H1 (cell line): ENCODE measurements around the gene TGFB1. TPM values are rescaled to one million over a fixed set of nuclear protein-coding genes. Genes with fewer than 3 reads are reported as not detected.

Experiments
- CTCF ChIA-PET: fragments of 300-600 bp; sonication (Branson Sonifier 250); formaldehyde crosslinking; loops from one replicate; lab custom pipeline; 2021; ENCODE audit not compliant: partially characterized antibody; lab: Charles Lee
- POLR2A ChIA-PET: fragments of 300-600 bp; sonication (Branson Sonifier 250); formaldehyde crosslinking; loops from one replicate; lab custom pipeline; 2021; ENCODE audit warnings: inconsistent platforms; ENCODE audit not compliant: partially characterized antibody; lab: Charles Lee
- DNase-seq, 2 experiments: peaks; one replicate each; pipeline versions ENCODE4 v3.0.0 to v3.0.0-alpha.2; 2010 to 2022; ENCODE audit warnings: low spot score in 2 of 2, low read depth in 1 of 2, mixed read lengths in 1 of 2
- FAIRE-seq: peaks from 2 replicates; lab custom pipeline; 2011; peaks lifted over from hg19 to GRCh38; lab: Jason Lieb, UNC
- H2AFZ ChIP-seq: 2 replicates; pipeline ENCODE4 v1.8.1; 2012; ENCODE audit warnings: low read length, inconsistent platforms
- H2AK5ac ChIP-seq: 2 replicates; pipeline ENCODE4 v1.6.1; 2013; ENCODE audit warnings: low read depth, low read length
- H2BK120ac ChIP-seq: replicated peaks from 2 replicates; pipeline ENCODE3; 2013; ENCODE audit warnings: low read depth, low read length, inconsistent platforms
- H2BK12ac ChIP-seq: 2 replicates; pipeline ENCODE4 v1.6.1; 2013; ENCODE audit warnings: low read depth, low read length
- H2BK15ac ChIP-seq: 2 replicates; pipeline ENCODE4 v1.6.1; 2013; ENCODE audit warnings: low read length
- H2BK20ac ChIP-seq: 2 replicates; pipeline ENCODE4 v1.6.1; 2013; ENCODE audit warnings: low read length
- H2BK5ac ChIP-seq: 2 replicates; pipeline ENCODE4 v1.6.1; 2013; ENCODE audit warnings: low read depth, low read length
- H3K14ac ChIP-seq: 2 replicates; pipeline ENCODE4 v1.6.1; 2013; ENCODE audit warnings: inconsistent platforms; ENCODE audit not compliant: insufficient read length
- H3K18ac ChIP-seq: 2 replicates; pipeline ENCODE4 v1.6.1; 2013; ENCODE audit warnings: low read length; ENCODE audit errors: extremely low read depth
- H3K23ac ChIP-seq: 2 replicates; pipeline ENCODE4 v1.6.1; 2013; ENCODE audit warnings: inconsistent platforms; ENCODE audit not compliant: insufficient read length
- H3K23me2 ChIP-seq: 2 replicates; pipeline ENCODE4 v1.6.1; 2013; ENCODE audit warnings: low read depth, low read length
- H3K27ac ChIP-seq: 2 replicates; pipeline ENCODE4 v1.6.1; 2011; ENCODE audit warnings: low read depth, low read length, inconsistent platforms
- H3K27me3 ChIP-seq, 4 experiments: replicated peaks in 1 of 4; 1 replicate in 1 of 4; 2 replicates in 3 of 4; pipeline versions ENCODE4 v1.6.1 to v1.8.1; 2011 to 2013; ENCODE audit warnings: low read length in 3 of 4, mild to moderate bottlenecking in 3 of 4, inconsistent platforms in 2 of 4, mixed read lengths in 2 of 4, moderate library complexity in 1 of 4; ENCODE audit not compliant: control insufficient read depth in 3 of 4, insufficient read depth in 3 of 4; ENCODE audit errors: extremely low read depth in 1 of 4
- H3K36me3 ChIP-seq, 4 experiments: 2 replicates each; pipeline versions ENCODE4 v1.6.1 to v1.8.1; 2011 to 2013; ENCODE audit warnings: mild to moderate bottlenecking in 4 of 4, low read length in 3 of 4, moderate library complexity in 2 of 4, control low read depth in 1 of 4, inconsistent platforms in 1 of 4; ENCODE audit not compliant: insufficient read depth in 4 of 4, control insufficient read depth in 2 of 4
- H3K4ac ChIP-seq: replicated peaks from 2 replicates; pipeline ENCODE3; 2013; ENCODE audit warnings: low read length, low read depth, mixed read lengths, inconsistent platforms; ENCODE audit not compliant: insufficient read length
- H3K4me1 ChIP-seq, 4 experiments: replicated peaks in 1 of 4; 1 replicate in 1 of 4; 2 replicates in 3 of 4; pipeline versions ENCODE4 v1.6.1 to v1.8.1; 2011 to 2013; ENCODE audit warnings: low read length in 3 of 4, inconsistent platforms in 2 of 4, mixed read lengths in 1 of 4; ENCODE audit not compliant: insufficient read depth in 4 of 4, control insufficient read depth in 3 of 4
- H3K4me2 ChIP-seq, 2 experiments: 2 replicates each; pipeline versions ENCODE4 v1.6.1 to v1.8.1; 2011 to 2013; ENCODE audit warnings: low read depth in 2 of 2, low read length in 2 of 2, control low read depth in 1 of 2, inconsistent platforms in 1 of 2, mild to moderate bottlenecking in 1 of 2; ENCODE audit not compliant: insufficient read depth in 1 of 2
- H3K4me3 ChIP-seq, 4 experiments: fragments of 200-600, 300-600 bp in 1 of 4; sonication (generic), shearing (Covaris generic), sonication (Bioruptor Twin) in 1 of 4; 2 replicates each; pipeline versions ENCODE4 v1.5.1 to v1.8.1; 2011 to 2016; ENCODE audit warnings: low read length in 4 of 4, low read depth in 3 of 4, control low read depth in 2 of 4, inconsistent platforms in 2 of 4, mild to moderate bottlenecking in 2 of 4, mixed read lengths in 1 of 4, moderate library complexity in 1 of 4; ENCODE audit not compliant: insufficient read depth in 2 of 4; ENCODE audit errors: extremely low read depth in 1 of 4
- H3K56ac ChIP-seq: replicated peaks from 2 replicates; pipeline ENCODE3; 2013; ENCODE audit warnings: low read depth, mild to moderate bottlenecking, mixed read lengths, low read length, inconsistent platforms; ENCODE audit not compliant: insufficient read length
- H3K79me1 ChIP-seq: 2 replicates; pipeline ENCODE4 v1.6.1; 2013; ENCODE audit warnings: low read depth, low read length, control low read depth
- H3K79me2 ChIP-seq, 2 experiments: 2 replicates each; pipeline versions ENCODE4 v1.6.1 to v1.8.1; 2012 to 2013; ENCODE audit warnings: low read length in 2 of 2, mild to moderate bottlenecking in 2 of 2, inconsistent platforms in 1 of 2; ENCODE audit not compliant: insufficient read depth in 2 of 2, control insufficient read depth in 1 of 2
- H3K9ac ChIP-seq, 4 experiments: replicated peaks in 1 of 4; 1 replicate in 1 of 4; 2 replicates in 3 of 4; pipeline versions ENCODE4 v1.6.1 to v1.8.1; 2011 to 2013; ENCODE audit warnings: low read depth in 3 of 4, low read length in 3 of 4, control low read depth in 2 of 4, mild to moderate bottlenecking in 2 of 4, moderate library complexity in 2 of 4, inconsistent platforms in 1 of 4; ENCODE audit errors: extremely low read depth in 1 of 4
- H3K9me3 ChIP-seq, 2 experiments: 2 replicates each; pipeline versions ENCODE4 v1.6.1 to v1.8.1; 2012 to 2013; ENCODE audit warnings: mild to moderate bottlenecking in 2 of 2, moderate library complexity in 2 of 2, control low read depth in 1 of 2, inconsistent platforms in 1 of 2, low read depth in 1 of 2, low read length in 1 of 2, mixed read lengths in 1 of 2; ENCODE audit not compliant: insufficient read depth in 2 of 2
- H4K20me1 ChIP-seq, 2 experiments: replicated peaks in 1 of 2; 2 replicates each; pipeline versions ENCODE3 to v1.8.1; 2011 to 2013; ENCODE audit warnings: inconsistent platforms in 2 of 2, low read length in 2 of 2, mild to moderate bottlenecking in 1 of 2; ENCODE audit not compliant: insufficient read depth in 2 of 2, control insufficient read depth in 1 of 2
- H4K5ac ChIP-seq: 2 replicates; pipeline ENCODE4 v1.6.1; 2013; ENCODE audit warnings: low read length, low read depth, mixed read lengths, inconsistent platforms; ENCODE audit not compliant: insufficient read length
- H4K8ac ChIP-seq: 2 replicates; pipeline ENCODE4 v1.8.0; 2013; ENCODE audit warnings: mild to moderate bottlenecking, moderate library complexity, low read length, inconsistent platforms; ENCODE audit not compliant: insufficient read depth; ENCODE audit errors: extremely low read depth
- H4K91ac ChIP-seq: replicated peaks from 2 replicates; pipeline ENCODE3; 2013; ENCODE audit warnings: low read length, mixed read lengths, inconsistent platforms; ENCODE audit not compliant: insufficient read length
- ATF3 ChIP-seq: IDR thresholded peaks from 2 replicates; pipeline ENCODE4 v1.6.1; 2011; ENCODE audit warnings: low read depth, mild to moderate bottlenecking, low read length; ENCODE audit not compliant: insufficient read depth
- CEBPB ChIP-seq: IDR thresholded peaks from 2 replicates; pipeline ENCODE4 v1.6.1; 2012; ENCODE audit warnings: low read depth, low read length
- EZH2 ChIP-seq: fragments of 200-600 bp; sonication (generic); IDR thresholded peaks from 2 replicates; pipeline ENCODE4 v1.7.1; 2012; ENCODE audit warnings: low read depth, mild to moderate bottlenecking, moderate library complexity, low read length, inconsistent platforms; ENCODE audit not compliant: severe bottlenecking
- GABPA ChIP-seq: IDR thresholded peaks from 2 replicates; pipeline ENCODE4 v1.6.1; 2011; ENCODE audit warnings: mild to moderate bottlenecking, low read length, moderate library complexity, borderline replicate concordance; ENCODE audit not compliant: insufficient read depth
- RXRA ChIP-seq: IDR thresholded peaks from 2 replicates; pipeline ENCODE4 v1.6.1; 2011; ENCODE audit warnings: low read depth, mild to moderate bottlenecking, low read length, moderate library complexity; ENCODE audit not compliant: insufficient read depth
- TBP ChIP-seq: IDR thresholded peaks from 2 replicates; pipeline ENCODE4 v1.6.1; 2011; ENCODE audit warnings: low read depth, low read length, improper control_type of control experiment
- WGBS, 2 experiments: shearing (Covaris generic) in 1 of 2; methylation state at CpG; one replicate each; pipeline versions ENCODE4 v1.1.6 to v1.1.7; 2013 to 2015; ENCODE audit warnings: low lambda C conversion rate in 2 of 2, mixed read lengths in 2 of 2, inconsistent platforms in 1 of 2, low coverage in 1 of 2, missing lambda C conversion rate in 1 of 2; ENCODE audit not compliant: insufficient replicate concordance in 2 of 2, insufficient coverage in 1 of 2, insufficient read length in 1 of 2; ENCODE audit errors: extremely low coverage in 1 of 2, missing lambda C conversion rate in 1 of 2; 5-methylcytosine and 5-hydroxymethylcytosine counted together
- polyA plus RNA-seq, 7 experiments: library from polyadenylated mRNA; depleted of rRNA in 3 of 7; stranded (reverse) in 5 of 7; unstranded in 2 of 7; fragments of >200 nt in 5 of 7; fragments of 200-250 nt in 2 of 7; gene quantifications; 1 replicate in 5 of 7; 2 replicates in 1 of 7; 4 replicates in 1 of 7; pipeline versions ENCODE4 v1.2.1 to v1.2.3, GENCODE V29; 2011 to 2013; ENCODE audit warnings: missing spikeins in 2 of 7, mixed read lengths in 2 of 7
- total RNA-seq: library from RNA; stranded (reverse); fragmentation: NEBNext Ultra II Directional; extraction: Animal tissue kit (Norgen Biotek cat#: 25700); gene quantifications from 2 replicates; pipeline ENCODE4 v1.2.1, GENCODE V29; 2021
- TF ChIP-seq, protein P1 (sequence below): IDR thresholded peaks from 2 replicates; pipeline ENCODE4 v1.6.1; 2012; ENCODE audit warnings: low read length, inconsistent platforms

The TGFB1 gene
- total and polyA plus RNA-seq, 2 of the 8 experiments (the other 6 are each of a cell fraction or from before 2014, with no cell fraction given) = 1.7 to 10.6 TPM

GRCh38 chr19:41335467-41335866 is 18.3 kb downstream of the TGFB1 start:
- H4K8ac ChIP-seq = no peak overlapping the region
- FAIRE-seq = no peak
- no peak overlapping the region for H3K56ac ChIP-seq
- H3K14ac ChIP-seq = no peak overlapping the region
- no peak overlapping the region for H2AK5ac ChIP-seq
- H4K20me1 ChIP-seq = peaks cover 0 to 2% of the 10 kb centered on the region in 2 experiments
- no peak overlapping the region for H3K18ac ChIP-seq
- H3K23ac ChIP-seq = no peak overlapping the region
- peaks cover 1% of the 10 kb centered on the region for H3K23me2 ChIP-seq
- H2AFZ ChIP-seq = no peak overlapping the region
- ChIA-PET CTCF (interaction anchor here (0.6 to 4.8 kb wide), 3 partner anchors 11 to 977 kb away, joined by 3 to 25 read pairs (median 4); no protein-coding TSS in a partner anchor), POLR2A (interaction anchor here (1.3 kb wide), 1 partner anchor 10 kb away, joined by 7 read pairs; no protein-coding TSS in a partner anchor)
- H3K4me2 ChIP-seq = no peak overlapping the region
- no peak for TF ChIP-seq TBP
- no peak for TF ChIP-seq RXRA
- no peak for TF ChIP-seq EZH2
- TF ChIP-seq GABPA = no peak
- no peak for TF ChIP-seq CEBPB
- no peak for TF ChIP-seq ATF3
- TF ChIP-seq, protein P1, sequence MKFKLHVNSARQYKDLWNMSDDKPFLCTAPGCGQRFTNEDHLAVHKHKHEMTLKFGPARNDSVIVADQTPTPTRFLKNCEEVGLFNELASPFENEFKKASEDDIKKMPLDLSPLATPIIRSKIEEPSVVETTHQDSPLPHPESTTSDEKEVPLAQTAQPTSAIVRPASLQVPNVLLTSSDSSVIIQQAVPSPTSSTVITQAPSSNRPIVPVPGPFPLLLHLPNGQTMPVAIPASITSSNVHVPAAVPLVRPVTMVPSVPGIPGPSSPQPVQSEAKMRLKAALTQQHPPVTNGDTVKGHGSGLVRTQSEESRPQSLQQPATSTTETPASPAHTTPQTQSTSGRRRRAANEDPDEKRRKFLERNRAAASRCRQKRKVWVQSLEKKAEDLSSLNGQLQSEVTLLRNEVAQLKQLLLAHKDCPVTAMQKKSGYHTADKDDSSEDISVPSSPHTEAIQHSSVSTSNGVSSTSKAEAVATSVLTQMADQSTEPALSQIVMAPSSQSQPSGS = no peak
- no peak overlapping the region for H3K27ac ChIP-seq
- H3K79me2 ChIP-seq = no peaks in the 10 kb centered on the region
- no peak overlapping the region for H3K4ac ChIP-seq
- no peaks in the 10 kb centered on the region for H3K36me3 ChIP-seq
- no peak overlapping the region for H3K9ac ChIP-seq
- H3K79me1 ChIP-seq = no peaks in the 10 kb centered on the region
- H3K4me3 ChIP-seq = no peak overlapping the region
- no peak overlapping the region for H2BK5ac ChIP-seq
- WGBS, 2 experiments = 93% methylated on average over 10 of the region's 10 CpGs; no CpG with 5 or more reads in 1 of the 2 experiments
- H4K5ac ChIP-seq = no peak overlapping the region
- H2BK120ac ChIP-seq = no peak overlapping the region
- H2BK15ac ChIP-seq = no peak overlapping the region
- H3K4me1 ChIP-seq = no peaks in the 10 kb centered on the region
- peaks cover 0 to 3% (median 0%) of the 10 kb centered on the region in 4 experiments; a peak in 3 of 7 replicates for H3K27me3 ChIP-seq
- H4K91ac ChIP-seq = no peak overlapping the region
- H2BK20ac ChIP-seq = no peak overlapping the region
- no peak for DNase-seq
- H2BK12ac ChIP-seq = no peak overlapping the region
- H3K9me3 ChIP-seq = no peaks in the 10 kb centered on the region
